ENCODE results near the gene TNFAIP2.
"Not testable (repeated sequence)": the region's sequence is repeated elsewhere in the genome, so short reads cannot be mapped to it uniquely, and the experiment has no call there.

Gene TNFAIP2

GRCh38 chr14:103118018-103118662 is 5.1 kb upstream of the TNFAIP2 start:
- no peak for DNase-seq (ENCODE audit: low read depth)
- no peak for TF ChIP-seq CTCF (IDR thresholded peaks at IDR 0.05; ENCODE audit: control insufficient read depth, insufficient read depth, low read depth, low read length, missing control alignments)
- H3K4me3 ChIP-seq (ENCODE audit: control insufficient read depth, low read depth, low read length): no peak overlapping the region

GRCh38 chr14:103118663-103119404 is 4.4 kb upstream of the TNFAIP2 start:
- H3K4me3 ChIP-seq (ENCODE audit: control insufficient read depth, low read depth, low read length): no peak overlapping the region
- DNase-seq (ENCODE audit: low read depth): no peak
- TF ChIP-seq CTCF (IDR thresholded peaks at IDR 0.05; ENCODE audit: control insufficient read depth, insufficient read depth, low read depth, low read length, missing control alignments): no peak

DNA sequence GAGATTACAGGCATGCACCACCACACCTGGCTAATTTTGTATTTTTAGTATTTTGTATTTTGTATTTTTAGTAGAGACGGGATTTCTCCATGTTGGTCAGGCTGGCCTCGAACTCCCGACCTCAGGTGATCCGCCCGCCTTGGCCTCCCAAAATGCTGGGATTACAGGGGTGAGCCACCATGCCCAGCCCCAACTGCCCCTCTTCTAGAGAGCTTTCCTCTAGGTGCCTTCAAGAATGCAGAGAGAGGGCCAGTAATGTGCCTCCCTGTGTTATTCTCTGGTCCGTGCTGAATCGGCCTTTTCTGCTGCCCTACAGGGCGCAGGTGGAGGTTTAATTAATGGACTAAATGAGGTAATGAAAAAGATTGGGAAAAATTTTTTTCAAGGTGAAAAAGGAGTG is 3.7 kb upstream of the TNFAIP2 start:
- not testable (repeated sequence) for DNase-seq (ENCODE audit: low read depth)

DNA sequence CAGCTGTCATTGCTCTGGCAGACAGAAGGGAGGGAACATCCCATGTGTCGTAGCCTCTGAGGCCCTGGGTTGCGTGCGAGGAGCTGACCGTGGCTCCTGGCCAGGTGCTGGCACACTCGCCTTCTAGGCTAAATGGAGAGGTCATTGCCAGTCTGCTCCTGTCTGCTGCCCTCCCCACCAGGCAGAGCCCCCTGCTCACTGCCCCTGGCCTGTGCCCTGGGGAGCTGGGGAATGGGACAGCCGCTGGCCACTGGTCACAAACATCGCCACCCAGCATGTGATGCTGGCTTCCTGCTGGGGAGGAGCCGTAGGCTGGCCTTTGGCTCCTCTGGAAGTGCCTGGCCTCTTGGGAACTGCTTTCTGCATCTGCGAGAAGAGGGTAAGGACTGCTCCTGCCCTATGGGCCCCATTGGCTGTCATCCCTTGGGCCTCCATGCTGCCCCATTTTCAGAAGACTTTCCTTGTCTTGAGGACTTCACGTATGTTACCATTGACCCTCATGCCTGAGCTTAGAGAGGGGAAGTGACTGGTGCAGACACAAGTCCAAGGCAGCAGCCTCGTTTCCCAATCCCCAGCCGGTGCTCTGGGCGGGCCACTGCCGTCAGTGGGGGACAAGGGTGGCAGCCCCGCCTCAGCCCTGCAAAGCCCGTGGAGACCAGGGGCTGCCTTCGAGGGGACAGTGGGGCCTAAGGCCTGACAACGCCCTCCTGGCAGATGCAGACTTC is 2.0 kb upstream of the TNFAIP2 start:
- no peak for TF ChIP-seq CTCF (IDR thresholded peaks at IDR 0.05; ENCODE audit: control insufficient read depth, insufficient read depth, low read depth, low read length, missing control alignments)
- DNase-seq (ENCODE audit: low read depth): no peak
- H3K4me3 ChIP-seq (ENCODE audit: control insufficient read depth, low read depth, low read length): no peak overlapping the region

More for the DNA sequence above, 3.7 kb upstream of the TNFAIP2 start:
- H3K4me3 ChIP-seq (ENCODE audit: control insufficient read depth, low read depth, low read length): not testable (repeated sequence)

GRCh38 chr14:103121846-103122584 is 1.2 kb upstream of the TNFAIP2 start:
- H3K4me3 ChIP-seq (ENCODE audit: control insufficient read depth, low read depth, low read length): no peak overlapping the region
- TF ChIP-seq CTCF (IDR thresholded peaks at IDR 0.05; ENCODE audit: control insufficient read depth, insufficient read depth, low read depth, low read length, missing control alignments): no peak
- no peak for DNase-seq (ENCODE audit: low read depth)

DNA sequence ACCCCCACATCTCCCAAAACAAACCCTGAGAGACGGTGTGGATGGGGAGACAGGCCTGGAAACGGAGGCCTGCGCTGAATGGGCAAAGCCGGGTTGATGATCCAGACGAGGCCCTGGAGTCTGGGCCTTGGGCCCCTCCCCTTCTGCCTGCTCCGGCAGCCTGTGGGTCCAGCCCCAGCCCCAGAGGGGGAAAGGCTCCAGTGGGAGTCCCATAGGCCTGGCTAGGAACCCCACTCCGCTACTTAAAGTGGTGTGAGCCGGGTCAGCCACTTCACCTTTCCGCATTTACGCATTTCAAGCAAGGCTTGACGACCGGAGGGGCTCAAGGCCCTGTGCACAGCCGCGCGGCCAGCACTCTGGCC is 695 bp upstream of the TNFAIP2 start:
- no peak for TF ChIP-seq CTCF (IDR thresholded peaks at IDR 0.05; ENCODE audit: control insufficient read depth, insufficient read depth, low read depth, low read length, missing control alignments)
- DNase-seq (ENCODE audit: low read depth): no peak
- H3K4me3 ChIP-seq (ENCODE audit: control insufficient read depth, low read depth, low read length): no peak overlapping the region
